Measurements from ENCODE around the gene TSPAN18. TPM values are rescaled to one million over a fixed set of nuclear protein-coding genes. Genes with fewer than 3 reads are reported as not detected.

TSPAN18 gene
- total and polyA plus RNA-seq, 9 donors = 2.1 to 35.3 (median 14.4) TPM

GRCh38 chr11:44701276-44701675 lies 25.5 kb upstream of the TSPAN18 start:
- 7 to 10% (median 9%) methylated on average over 2 of the region's 2 CpGs for WGBS, 3 donors
- Histone ChIP-seq H3K27me3 (no peaks in the 10 kb centered on the region), H3K4me1 (ENCODE audit: insufficient read depth) (peaks cover 12% of the 10 kb centered on the region), H3K27ac (no peak overlapping the region), H3K36me3 (no peaks in the 10 kb centered on the region), H3K9me3 (no peaks in the 10 kb centered on the region), H3K4me3 (no peak overlapping the region)
- TF ChIP-seq POLR2A (IDR thresholded peaks at IDR 0.05) (no peak), EP300 (IDR thresholded peaks at IDR 0.05) (no peak), CTCF (IDR thresholded peaks at IDR 0.05) (no peak)
- DNase-seq = no peak
- intact Hi-C loops (cut with DNase I) = no loop called here

- peaks cover 12% of the 10 kb centered on the region for H3K4me1 ChIP-seq (ENCODE audit: insufficient read depth)
- no peak overlapping the region for H3K4me3 ChIP-seq
- intact Hi-C loops (cut with DNase I) = no loop called here
- no peaks in the 10 kb centered on the region for H3K27me3 ChIP-seq
- no peaks in the 10 kb centered on the region for H3K9me3 ChIP-seq
- no peak for TF ChIP-seq CTCF (IDR thresholded peaks at IDR 0.05)
- no peak for TF ChIP-seq EP300 (IDR thresholded peaks at IDR 0.05)
- no peak for TF ChIP-seq POLR2A (IDR thresholded peaks at IDR 0.05)
- DNase-seq = peak in 2 of 5 donors; percentile 23 to 34
- 35 to 44% (median 43%) methylated on average over 4 of the region's 4 CpGs for WGBS, 3 donors
- H3K36me3 ChIP-seq = no peaks in the 10 kb centered on the region
- no peak overlapping the region for H3K27ac ChIP-seq
Observed at GRCh38 chr11:44702889-44703288, 23.9 kb upstream of the TSPAN18 start.

- Histone ChIP-seq H3K36me3 (no peaks in the 10 kb centered on the region), H3K4me3 (no peak overlapping the region), H3K27me3 (no peaks in the 10 kb centered on the region), H3K27ac (no peak overlapping the region), H3K4me1 (ENCODE audit: insufficient read depth) (peaks cover 7% of the 10 kb centered on the region), H3K9me3 (no peaks in the 10 kb centered on the region)
- DNase-seq = no peak
- WGBS, 3 donors = 92 to 95% (median 94%) methylated on average over 2 of the region's 2 CpGs
- TF ChIP-seq POLR2A (IDR thresholded peaks at IDR 0.05) = no peak
- no peak for TF ChIP-seq CTCF (IDR thresholded peaks at IDR 0.05)
- TF ChIP-seq EP300 (IDR thresholded peaks at IDR 0.05) = no peak
- intact Hi-C loops (cut with DNase I) = no loop called here
Observed at GRCh38 chr11:44707094-44707493, 19.7 kb upstream of the TSPAN18 start.

GRCh38 chr11:44708009-44708408 lies 18.8 kb upstream of the TSPAN18 start:
- intact Hi-C loops (cut with DNase I) = no loop called here
- H3K9me3 ChIP-seq = no peaks in the 10 kb centered on the region
- DNase-seq = no peak

More at GRCh38 chr11:44708009-44708408, 18.8 kb upstream of the TSPAN18 start:
- Histone ChIP-seq H3K4me1 (ENCODE audit: insufficient read depth) (peaks cover 2% of the 10 kb centered on the region), H3K36me3 (no peaks in the 10 kb centered on the region), H3K27me3 (no peaks in the 10 kb centered on the region), H3K4me3 (no peak overlapping the region), H3K27ac (no peak overlapping the region)
- TF ChIP-seq POLR2A (IDR thresholded peaks at IDR 0.05) (no peak), CTCF (IDR thresholded peaks at IDR 0.05) (no peak), EP300 (IDR thresholded peaks at IDR 0.05) (no peak)
- 27 to 39% (median 30%) methylated on average over 10 of the region's 10 CpGs for whole genome bisulfite sequencing, 3 donors

Measured in ovary (tissue), 9 donors.